ENCODE measurements around the gene RASA4.
"Not testable (repeated sequence)": the region's sequence is repeated elsewhere in the genome, so short reads cannot be mapped to it uniquely, and the experiment has no call there.

Gene RASA4

DNA sequence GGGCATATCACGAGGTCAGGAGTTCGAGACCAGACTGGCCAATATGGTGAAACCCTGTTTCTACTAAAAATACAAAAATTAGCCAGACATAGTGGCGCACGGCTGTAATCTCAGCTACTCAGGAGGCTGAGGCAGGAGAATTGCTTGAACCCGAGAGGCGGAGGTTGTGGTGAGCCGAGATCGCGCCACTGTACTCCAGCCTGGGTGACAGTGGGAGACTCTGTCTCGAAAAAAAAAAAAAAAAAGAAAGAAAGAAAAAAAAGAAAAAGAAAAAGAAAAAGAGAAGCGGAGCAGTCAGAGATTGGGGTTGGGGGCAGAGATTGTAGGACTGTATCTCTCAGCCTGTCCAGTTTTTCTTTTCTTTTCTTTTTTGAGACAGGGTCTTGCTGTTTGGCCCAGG, 73.8 kb downstream of the RASA4 start:
- not testable (repeated sequence) for DNase-seq

DNA sequence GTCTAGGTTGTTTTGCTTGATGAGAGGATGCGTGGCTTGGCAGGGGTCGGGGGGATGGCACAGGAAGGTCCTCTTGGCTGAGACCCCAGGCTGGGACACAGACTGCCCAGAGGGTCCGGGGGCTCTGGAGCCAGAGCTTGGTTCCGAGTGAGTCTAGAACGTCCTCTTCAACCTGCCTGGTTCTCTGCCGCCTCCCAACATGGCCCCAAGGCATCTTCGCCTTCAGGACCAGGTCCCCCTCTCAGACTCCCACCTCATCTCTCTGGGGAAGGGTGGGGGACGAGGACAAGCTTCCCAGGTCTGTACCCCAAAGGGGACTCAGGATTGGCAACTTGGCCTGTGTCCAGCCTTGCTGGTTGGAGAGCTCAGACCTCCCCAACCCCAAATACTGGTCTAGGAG, 74.5 kb downstream of the RASA4 start:
- DNase-seq = not testable (repeated sequence)

DNA sequence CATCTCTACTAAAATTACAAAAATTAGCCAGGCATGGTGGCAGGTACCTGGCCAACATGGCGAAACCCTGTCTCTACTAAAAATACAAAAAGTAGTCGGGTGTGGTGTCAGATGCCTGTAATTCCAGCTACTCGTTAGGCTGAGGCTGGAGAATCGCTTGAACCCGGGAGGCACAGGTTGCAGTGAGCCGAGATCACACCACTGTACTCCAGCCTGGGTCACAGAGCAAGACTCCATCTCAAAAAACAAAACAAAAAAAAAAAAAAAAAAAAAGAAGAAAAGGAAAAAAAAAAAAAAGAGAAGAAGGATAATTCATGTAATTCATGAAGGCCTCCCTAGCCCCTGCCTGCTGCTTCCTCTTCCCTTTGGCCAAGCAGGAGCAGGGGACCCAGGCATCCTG, 76.0 kb downstream of the RASA4 start:
- not testable (repeated sequence) for DNase-seq

DNA sequence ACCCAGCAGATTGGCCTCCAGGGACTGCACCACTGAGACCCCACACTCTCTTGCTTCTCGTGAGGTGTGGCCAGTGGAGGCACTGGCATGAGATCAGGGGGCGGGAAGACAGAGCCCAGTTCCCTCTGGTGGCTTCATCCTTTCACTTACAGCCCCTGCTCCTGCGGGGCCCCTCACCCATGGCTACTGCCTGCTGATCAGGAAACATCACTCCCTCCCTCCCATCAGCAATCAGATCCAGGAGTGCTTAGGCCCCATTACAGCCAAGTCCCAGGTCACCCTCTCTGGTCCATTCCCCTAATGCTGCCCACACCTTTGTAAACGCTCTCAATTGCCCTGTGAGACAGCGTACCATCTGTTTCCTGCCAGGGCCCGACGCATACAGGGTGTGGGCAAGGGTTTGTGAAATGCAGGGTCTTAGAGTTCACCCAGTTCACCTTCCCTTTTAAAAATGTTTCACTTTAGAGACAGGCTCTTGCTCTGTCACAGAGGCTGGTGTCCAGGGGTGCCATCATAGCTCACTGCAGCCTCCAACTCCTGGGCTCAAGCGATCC, 81.4 kb downstream of the RASA4 start:
- DNase-seq = not testable (repeated sequence)

DNA sequence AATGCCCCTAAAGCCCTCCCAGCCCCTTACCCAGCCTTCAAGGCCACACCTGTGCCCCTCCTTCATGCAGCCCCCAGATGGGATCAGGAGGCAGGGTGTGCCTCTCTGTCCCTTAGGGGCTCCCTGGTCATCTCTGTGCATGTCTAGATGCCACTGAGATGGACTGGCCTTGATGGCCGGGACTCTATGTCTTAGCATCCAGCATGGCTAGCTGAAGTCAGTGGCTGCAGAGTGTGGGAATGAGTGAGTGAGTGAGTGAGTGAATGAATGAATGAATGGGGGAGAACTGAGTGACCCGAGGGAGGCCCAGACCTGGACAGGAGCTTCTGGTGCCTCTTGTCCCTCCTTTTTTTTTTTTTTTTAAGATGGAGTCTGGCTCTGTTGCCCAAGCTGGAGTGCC, 84.4 kb downstream of the RASA4 start:
- not testable (repeated sequence) for DNase-seq

DNA sequence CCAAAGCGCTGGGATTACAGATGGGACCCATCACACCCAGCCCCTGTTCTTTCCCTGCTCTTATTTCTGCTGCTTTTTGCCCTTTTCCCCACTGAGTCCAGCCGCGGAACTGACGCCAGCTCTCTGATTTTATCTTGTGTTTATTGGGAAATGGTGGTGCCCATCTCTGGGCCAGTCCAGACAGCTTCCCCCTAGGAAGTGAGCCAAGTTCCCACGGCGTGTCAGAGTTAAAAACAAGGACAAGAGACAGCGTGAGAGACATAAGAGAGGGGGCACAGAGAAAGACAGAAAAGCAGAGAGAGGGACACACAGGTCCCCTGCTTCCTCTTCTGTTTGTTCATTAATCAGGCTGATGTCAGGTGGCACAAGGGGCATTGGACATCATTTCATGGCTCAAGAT, 85.0 kb downstream of the RASA4 start:
- not testable (repeated sequence) for DNase-seq

DNA sequence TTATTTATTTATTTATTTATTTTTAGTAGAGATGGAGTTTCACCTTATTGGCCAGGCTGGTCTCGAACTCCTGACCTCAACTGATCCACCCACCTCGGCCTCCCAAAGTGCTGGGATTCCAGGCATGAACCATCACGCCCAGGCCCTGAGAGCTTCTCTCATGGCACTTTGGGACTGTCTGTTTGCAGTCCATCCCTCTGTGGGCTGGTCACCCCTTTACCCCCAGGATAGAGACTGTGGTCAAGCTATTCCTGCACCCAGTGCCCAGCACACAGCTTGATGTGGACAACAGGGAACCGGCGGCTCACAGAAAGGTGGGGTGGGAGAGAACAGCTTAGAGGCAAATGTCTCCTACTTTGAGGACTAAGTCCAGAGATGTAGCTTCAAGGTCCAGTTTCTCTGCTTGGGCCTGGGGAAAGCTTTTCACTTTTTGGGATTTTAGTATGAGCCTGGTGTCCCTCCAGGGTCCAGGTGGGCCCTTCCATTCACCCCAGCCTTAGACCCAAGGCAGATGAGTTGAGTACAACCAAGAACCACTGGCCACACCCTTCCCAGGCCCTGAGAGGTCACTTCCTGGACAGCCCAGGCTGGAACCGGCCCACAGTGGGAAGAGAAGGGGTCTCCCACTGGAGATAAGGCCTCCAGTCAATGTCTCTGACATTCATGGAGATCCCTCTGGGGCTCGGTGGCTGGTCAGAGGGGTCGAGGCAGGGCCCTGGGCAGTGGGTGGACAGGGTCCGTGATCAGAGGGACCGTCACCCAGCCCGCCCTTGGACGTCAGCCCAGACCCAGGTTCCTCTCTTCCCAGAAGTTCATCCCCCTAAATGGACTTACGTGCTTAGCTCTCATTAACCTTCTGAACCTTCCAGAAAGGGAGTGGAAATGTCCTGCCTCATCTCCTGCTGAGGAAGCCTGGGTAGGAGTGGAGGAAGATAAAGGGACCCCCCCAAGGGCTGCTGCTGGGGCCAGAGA, 88.4 kb downstream of the RASA4 start:
- not testable (repeated sequence) for DNase-seq

DNA sequence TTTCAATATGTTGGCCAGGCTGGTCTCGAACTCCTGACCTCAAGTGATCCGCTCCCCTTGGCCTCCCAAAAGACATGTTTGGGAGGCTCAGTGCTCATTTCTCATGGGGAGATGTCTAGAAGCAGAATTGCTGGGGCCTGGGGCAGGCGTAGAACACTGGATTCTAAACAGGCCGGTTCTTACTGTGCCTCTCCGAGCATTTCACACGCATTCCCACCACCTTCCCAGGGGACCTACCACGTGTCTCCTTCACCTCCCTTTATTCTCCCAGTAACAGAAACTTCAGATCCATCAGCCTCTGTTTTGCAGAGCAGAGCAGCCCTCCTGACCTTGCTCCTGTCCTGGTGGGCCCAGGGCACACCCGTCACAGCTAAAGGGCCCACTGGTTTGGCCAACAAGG, 89.4 kb downstream of the RASA4 start:
- DNase-seq = not testable (repeated sequence)

DNA sequence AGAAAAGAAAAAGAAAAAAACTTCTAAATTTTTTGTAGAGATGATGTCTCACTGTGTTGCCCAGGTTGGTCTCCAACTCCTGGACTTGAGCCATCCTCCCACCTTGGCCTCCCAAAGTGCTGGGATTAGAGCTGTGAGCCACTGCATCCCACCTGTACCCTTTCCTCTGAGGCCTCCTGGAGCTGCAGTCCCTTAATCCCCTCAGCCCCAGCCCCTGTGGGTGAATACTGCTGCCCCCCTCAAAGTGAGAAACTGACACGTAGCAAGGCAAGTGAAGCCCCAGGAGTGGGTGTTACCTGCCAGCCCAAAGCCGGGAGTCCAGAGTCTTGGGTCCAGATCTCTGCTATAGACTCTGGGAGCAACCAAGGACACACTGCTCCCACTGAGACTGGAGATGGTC, 91.8 kb downstream of the RASA4 start:
- DNase-seq = not testable (repeated sequence)
